Stimulated activated CD4-positive, alpha-beta T cell treated with anti-CD3 and anti-CD28 coated beads, Interleukin-15, amount 100 ng/mL, for 1 hour (primary cell): ENCODE data around the gene WDR7.

ENCODE experiments used
- DNase-seq, 2 donors: peaks; one replicate each; pipeline ENCODE4 v3.0.0-alpha.2; 2020; ENCODE audit warnings: low read depth in 1 of 2, low spot score in 1 of 2

The WDR7 gene

DNA sequence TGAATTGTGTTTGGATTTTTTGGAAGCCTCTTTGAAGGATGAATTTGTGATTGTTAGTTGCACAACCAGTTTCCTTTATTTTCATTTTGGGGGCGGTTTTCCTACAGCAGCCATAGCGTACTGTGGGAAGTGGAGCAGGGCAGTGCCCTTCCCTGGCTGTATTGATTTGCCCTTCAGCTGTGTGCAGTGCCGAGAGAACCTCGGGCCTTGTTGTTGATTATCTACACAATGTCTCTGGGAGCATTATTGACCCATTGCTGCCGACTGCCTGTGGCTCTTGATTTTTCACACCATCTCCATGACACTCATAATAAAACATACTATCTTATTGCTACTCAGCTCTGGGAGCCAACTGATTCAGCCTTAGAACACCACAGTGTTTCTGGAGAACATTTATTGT lies 333.6 kb downstream of the WDR7 start:
- no peak for DNase-seq

DNA sequence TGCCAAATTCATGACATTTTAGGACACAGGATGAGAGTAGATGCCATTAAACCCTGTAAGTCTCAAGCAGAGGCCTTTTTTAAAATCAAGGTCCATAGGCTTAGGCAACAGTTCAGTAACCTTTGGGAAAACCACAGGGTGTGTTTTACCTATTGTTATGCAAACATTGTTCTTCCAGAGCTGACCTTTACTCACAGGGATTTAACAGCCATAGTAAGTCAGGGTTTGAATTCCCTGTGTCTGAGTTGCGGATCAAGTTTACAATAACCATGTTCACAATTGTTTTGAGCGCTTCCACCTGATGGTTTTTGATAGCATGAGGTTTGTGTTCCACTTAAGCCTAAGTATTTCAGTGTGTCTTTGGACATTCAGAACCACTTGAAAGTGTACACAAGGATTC lies 335.7 kb downstream of the WDR7 start:
- DNase-seq: no peak

DNA sequence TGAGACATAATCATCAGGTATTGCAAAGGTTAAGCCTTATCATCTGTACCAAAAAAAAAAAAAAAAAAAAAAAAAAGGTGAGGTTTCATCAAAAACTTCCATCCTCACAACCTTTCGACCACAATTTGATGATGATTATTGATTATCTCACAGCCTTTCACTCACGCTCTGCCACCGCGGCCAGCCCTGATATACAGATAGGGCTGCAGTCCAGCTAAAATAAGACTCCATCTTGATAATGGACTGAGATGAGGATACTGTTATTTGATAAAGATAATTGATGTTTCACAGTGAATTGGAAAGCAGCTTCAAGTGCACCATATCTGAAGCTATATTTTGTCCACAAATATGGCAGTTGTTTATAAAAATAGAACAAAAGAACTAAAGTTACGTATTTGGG lies 336.1 kb downstream of the WDR7 start:
- DNase-seq: no peak

DNA sequence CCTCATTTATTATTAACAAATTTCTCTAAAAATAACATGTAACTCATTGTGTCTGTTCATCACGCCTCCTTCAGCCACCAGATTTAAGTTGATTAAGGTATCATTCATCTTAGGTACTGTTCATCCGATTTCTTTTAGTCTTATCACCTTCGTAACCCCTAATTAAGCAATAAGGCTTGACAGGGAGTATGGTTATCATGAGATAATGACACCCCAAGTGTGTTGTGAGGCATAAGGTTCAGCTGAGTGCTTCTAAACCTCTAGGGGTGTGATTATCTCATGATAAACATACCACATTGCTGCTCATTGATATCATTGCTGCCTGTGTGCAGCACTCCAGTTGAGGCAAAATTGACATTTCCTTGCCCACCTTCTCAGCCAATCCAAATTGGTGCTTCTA lies 336.9 kb downstream of the WDR7 start:
- no peak for DNase-seq

DNA sequence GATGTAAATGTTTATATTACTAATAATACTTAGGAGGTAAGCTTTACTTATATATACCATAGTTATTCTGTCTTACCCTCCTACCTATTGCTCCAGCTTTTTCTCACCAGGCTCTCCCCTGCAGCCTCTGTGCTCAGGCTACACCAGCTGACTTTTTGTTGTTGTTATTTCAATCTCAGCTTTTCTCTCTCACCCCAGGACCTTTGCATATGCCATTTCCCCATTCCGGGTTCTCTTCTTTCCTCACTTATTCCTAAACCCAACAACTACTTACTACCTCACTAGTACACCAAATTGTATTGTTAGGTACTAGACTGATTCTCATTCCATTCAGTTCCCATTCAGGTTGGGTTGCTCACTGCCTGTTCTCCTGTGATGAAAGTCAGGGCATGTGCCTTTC lies 339.5 kb downstream of the WDR7 start:
- no peak for DNase-seq

DNA sequence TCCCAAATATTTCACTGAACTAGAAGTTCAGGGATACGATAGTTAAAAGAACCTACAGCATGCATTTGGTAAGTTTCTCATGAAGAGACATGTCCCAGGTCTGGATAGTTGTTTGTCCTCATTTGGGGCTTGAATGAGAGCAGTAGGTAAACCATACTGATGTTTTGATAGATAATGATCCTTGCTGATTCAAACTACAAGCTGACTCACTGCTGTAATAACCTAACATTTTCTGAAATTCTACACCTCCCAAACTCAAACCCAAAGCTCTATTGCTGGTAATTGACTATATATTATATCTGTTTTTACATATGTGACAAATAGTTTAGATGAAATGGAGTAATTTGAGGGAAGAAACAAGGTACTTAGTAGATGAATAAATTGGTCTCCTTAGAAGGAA lies 341.6 kb downstream of the WDR7 start:
- DNase-seq: no peak

DNA sequence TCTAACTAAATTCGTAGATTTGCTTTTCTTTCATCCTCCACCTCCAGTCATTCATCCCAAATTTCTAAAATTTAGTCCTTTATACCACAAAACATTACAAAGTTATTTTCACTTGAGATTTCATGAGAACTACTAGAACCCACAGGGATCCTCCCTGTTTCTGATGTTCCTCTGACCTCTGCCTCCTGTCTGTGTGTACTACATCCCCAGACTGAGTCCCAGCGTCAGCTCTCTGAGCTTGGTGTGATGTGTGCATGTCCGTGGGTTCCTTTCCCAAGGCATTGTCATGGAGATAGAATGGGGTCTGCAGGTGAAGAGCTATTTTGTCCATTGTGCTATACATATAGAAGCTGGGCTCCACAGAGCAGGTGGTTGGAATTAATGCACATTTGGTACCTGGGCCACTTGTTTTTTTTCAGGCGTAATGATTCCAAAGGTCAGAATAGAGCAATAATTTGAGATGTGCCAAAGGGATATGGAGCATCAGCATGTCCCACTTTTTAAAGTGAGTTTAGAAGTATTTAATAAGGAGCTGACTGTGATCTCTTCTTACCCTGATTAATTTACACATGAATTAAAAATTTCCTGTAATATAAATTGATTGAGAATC lies 344.5 kb downstream of the WDR7 start:
- DNase-seq: no peak

DNA sequence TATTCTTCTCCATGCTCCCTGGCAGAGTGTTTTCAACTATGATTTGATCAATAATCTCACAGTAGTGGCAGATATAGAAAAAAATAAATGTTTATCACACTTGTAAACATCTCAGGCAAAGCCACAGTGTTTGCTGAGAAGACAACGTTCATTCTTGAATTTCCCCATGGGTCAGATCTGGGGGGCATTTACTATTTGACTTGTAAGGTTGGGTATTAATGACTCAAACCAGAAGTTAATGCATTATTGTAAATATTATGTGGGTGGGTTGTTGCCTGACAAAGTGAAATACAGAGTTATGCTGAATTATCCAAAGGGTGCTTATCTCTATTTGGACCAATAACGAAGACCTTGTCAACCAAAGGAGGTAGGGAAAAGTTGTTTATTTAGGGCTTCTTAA lies 346.0 kb downstream of the WDR7 start:
- no peak for DNase-seq

DNA sequence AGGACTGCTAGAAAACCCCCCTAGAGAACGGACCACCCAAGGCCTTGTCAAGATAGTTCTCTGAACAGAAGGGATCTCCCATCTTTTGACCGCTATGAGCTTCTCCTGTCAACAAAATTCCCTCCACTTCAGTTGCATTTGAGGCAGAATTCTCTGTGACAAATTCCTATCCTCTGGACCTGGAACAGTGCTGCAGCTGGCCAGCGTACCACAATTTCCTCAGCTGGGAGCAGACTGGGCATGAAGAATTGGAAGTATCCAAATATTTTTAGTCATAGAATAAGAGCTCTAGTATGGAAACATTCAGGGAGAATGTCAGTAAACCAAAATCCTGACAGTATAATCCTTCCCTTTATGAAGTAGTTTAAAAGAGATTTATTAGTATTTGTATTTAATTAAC lies 348.7 kb downstream of the WDR7 start:
- no peak for DNase-seq

DNA sequence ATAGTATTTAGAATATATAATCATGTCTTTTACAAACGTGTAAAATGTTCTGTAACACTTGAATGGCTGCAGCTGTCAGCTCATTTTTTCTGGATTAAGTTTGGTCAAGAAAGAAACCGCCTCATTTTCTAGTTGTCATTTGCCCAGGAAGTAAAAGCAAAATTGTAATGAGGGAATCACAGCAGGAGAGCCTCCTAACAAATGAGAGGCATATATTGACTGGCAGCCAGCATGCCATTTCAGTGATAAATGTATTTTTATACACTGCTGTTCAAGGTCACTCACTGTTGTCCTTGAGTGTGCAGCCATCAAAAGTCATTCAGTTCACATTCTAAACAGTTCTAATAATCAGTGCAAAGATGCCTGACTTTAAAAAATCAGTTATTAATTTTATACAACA lies 351.5 kb downstream of the WDR7 start:
- DNase-seq: no peak

DNA sequence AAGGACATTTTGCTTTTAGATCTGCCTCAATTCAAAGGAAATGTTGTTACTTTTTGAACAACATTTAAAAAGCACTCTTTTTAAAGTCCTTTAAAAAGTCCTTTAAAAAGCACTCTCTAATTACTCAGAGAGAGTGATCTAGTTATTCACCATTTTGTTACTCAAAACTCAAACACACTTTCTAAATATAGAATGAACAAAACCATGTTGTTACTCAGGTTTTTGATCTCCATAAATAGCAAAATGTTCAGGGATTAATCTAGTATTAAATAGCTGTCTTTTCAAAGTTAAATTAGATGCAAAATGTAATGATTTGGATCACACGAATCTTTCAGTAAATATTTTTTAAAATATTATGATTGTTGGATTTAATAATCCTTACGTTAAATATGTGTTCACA lies 352.2 kb downstream of the WDR7 start:
- DNase-seq: no peak

DNA sequence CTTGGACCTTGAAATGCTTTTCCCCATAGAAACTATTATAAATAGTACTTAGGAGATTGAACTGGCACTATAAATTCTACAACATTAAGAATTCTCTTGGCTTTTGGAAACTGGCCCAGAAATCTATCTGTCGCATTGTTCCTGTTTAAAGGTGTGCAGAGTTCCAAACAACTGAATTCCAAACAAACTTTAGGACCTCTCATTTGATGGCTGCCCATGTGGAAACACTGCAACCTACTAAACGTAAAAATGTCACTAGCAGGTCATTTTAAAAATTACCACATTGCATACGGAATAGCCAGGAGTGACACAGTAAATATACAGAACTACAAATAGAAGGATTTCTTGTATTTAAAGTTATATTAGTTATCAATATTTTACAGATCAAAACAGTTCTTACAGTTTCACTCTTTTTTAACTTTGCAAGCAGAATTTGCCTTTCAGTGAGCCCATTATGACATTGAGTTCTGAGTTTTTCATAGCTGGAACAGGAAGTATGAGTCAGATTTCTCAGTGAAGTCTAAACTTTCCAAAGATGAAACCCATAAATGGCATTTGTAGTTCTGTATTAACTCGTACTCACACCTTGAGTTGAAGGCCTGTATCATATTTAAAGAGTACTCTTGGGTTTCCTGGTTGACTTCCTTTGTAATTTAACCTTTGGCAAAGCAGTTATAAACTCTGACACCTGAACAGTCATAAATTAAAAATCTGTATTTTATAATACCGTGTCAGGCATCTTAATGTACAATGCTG lies 353.4 kb downstream of the WDR7 start:
- DNase-seq: no peak

DNA sequence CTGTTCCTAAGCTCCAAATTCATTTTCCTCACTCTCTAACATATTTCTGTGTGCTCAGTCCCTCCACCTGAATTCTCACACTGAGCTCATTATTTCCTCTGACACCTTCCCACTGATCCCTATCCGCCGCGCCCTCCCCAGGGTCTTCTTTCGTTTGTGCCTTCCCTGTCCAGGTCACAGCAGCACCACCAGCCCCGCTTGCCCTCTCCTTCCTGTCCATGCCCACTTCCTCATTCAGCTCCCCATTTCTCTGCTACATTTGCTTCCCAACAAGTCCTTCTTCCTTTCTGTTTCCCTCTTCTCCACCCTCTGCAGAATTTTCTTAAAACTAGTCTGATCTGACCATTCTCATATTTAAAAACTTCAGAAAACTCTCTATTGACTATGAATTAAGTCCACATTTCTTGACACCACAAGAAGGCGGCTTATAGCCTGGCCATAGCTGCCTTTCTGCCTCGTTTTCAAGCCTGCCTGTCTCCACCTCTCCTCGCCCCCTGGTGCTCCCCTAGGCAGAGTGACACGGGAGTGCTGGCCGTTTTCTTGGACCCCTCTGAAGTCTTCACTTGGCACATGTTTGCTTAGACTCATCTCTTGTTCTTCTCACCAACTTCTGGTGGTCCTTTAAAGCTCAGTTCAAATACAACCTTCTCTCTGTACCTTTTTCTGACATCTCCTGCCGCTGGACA lies 357.0 kb downstream of the WDR7 start:
- DNase-seq: no peak

DNA sequence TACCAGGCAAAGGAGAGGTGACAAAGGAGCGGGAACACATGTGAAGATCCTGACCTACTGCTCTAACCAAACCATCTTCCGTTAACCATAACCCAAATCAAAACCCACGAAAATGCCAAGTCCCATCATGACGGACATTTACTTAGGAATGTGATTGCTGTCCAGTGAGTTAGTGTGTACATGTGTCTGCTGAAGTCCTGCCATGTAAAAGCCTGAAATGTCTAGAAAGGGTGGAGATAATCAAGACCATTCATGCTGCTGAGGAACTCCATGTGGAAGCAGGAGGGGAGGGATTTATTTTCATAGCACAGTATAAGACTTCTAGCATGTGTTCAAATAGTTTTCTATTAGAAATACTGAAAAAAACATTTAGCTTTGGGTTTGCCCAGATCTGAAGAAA lies 358.7 kb downstream of the WDR7 start:
- DNase-seq: no peak

DNA sequence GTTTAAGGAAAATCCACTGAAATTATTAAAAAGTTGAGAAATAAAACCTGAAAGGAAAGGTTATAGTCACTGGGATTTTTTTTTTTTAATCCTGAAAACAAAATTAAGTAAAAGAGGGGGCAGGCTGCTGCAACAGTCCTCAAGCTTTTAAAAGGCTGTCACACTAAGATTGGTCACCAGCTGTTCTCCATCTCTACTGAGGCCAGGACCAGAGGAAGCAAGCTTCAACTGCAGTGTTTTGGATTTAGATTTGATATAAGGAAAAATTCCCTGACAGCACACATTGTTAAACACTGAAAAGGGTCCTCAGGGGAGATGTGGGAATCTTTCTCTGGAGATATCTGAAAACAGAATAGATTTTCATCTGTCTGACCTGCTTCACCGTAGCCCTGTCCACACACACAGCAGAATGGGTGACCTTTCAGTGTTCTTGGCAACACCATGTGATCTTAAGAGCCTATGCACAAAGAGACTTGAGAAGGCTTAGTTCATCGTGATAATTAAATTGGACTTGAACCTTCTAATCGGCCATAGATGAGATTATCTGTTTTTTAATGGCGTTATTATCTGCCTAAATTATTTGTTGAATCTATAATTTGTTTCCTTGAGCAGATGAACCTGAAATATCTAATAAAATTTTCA lies 363.7 kb downstream of the WDR7 start:
- no peak for DNase-seq

DNA sequence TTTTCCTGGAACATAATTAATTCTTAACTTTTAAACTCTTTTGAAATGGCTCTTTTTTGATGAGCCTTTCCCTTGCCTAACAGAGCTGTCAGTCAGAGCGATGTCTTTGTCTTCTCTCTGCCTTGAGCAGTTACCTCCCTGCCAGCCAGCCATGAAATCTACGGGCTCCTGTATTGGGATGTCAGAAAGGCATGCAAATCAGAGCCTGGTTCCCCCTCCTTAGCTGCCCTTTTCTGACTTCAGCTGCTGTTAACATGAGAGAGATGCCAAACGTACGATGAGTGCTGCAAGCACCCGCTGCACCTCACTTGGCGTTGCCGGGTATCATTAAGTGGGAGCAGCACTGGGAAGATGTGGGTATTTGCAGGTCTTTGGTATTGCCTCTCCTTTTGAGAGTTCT lies 364.3 kb downstream of the WDR7 start:
- no peak for DNase-seq

DNA sequence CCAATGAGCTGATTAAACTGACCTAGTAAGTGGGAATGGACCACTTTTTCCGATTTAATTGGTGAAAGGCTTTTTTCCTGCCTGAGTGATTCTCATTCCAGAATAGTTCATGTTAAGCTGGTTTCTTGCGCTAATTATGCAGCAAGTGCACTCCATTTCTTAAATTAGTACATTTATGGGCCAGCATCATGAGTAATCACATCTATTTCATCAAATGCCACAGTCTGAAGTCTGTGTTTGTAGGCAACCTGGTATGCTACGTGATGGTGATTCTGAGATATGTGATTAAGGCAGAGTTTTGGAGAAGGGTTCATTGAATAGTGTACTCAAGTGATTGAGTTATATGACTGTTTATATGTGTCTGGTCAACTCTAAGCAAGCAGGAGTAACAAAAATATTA lies 367.7 kb downstream of the WDR7 start:
- DNase-seq: no peak

DNA sequence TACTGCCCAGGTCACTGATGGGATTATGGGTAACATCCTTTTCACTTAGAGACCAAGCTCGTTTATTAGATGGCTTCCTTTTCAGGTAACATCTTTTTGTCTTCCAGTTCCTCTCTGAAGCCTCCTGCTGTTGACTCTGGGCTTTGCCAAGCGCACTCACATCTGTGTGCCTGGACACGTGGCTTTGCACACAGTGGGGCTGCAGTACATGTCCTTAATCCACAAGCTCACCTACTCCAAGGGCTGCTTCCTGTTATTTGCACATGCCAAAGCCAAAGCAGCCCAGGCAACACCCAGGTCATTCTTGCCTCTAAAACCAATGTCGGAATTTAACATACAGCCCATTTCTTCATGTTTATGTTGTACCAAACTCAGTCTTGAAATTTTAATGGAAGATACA lies 371.6 kb downstream of the WDR7 start:
- no peak for DNase-seq

DNA sequence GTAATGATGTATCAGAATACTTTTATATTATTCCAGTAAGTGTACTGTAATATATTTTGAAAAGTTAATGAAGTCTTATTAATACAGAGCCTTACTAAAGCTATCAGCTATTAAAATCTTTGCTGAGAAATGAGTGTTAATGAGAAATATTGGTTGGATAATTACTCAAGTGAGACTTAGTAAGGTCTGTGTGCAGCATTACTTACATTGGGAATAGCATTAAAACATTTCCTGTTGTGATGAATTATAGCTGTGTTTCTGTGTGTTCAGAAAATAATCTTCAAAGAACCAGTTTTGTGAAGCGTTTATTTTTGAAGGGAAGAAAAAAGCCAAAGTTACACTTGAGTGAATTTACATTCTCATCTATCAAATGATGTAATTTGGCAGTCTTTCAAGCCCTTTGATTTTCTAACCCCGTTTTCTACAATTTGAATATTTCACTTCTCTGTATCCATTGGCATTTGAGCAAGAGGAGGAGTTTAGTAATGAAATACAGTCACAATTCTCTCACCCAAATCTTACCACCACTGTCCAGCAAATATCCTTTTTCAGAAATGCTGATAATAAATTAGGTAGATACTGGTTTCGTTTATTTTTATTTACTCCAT lies 372.2 kb downstream of the WDR7 start:
- DNase-seq: no peak

DNA sequence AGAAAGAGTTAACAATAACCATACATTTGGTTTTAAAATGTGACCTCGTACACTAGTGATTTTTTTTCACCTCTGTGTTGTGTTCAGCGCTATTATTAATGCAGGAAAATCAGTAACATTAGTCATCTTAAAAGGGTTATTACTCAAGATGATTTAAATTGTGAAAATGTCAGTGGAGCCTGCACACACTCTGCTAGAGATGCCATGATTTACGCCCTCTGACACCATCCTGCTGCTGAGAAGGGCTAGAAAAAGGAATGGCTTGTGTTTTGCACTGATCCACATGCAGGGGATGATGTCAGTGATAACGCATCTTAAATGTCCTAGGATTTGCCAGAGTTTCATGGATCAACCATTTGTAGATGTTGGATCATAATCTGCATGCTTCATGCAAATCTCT lies 374.4 kb downstream of the WDR7 start:
- DNase-seq: no peak

DNA sequence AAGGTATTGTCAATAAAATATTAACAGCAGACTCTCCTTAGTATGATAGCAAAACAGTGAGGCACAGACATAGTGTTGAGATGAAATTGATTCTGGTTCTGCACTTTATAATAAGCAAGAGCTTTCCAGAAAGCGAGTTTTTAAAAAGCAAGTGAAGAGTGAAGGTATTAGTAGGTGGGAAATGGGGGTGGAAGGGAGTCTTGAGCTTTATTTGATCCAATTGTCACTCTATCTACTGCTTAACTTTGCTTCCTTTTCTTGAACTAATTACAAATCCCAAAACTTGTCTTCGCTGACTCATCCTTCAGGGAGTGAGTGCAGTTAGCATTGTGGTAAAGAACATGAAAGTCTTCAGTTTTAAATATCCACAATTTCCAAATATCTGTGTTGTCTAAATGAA lies 375.2 kb downstream of the WDR7 start:
- DNase-seq: no peak

DNA sequence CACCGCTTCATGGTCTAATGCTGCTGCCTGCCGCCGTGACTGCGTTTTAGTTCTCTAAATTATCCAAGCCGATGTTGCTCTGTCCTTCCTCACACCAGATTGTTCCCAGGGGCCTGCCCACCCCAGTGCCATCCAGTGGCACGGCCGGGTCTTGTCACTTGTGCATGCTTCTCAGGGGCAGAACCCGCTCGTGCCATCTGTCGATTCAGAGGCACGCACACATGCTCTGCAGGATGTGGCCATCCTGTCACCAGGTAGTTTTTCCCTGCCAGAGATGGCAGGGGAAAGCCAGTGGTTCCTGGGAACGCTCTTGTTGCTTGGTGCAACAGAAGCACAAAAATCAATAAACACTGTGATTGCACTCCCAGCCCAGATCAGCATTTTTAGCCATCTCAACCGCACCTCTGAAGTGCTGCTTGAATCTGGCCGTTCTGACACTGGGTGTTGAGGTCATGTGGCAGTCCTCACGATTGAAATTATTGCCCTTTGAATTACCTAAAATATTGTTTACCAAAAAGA lies 376.1 kb downstream of the WDR7 start:
- DNase-seq: no peak
